Omental fat pad (tissue), 4 donors: ENCODE measurements around the gene ADGRG1. TPM values are rescaled to one million over a fixed set of nuclear protein-coding genes. Genes with fewer than 3 reads are reported as not detected.
A peak's percentile ranks its signal among the peaks of the same experiment; 100 is the strongest.

ENCODE experiments used
- ATAC-seq: fragments of 150-250 bp; one replicate; pipeline ENCODE4 v1.9.1; 2016; ENCODE audit warnings: mild to moderate bottlenecking, moderate library complexity; ENCODE audit not compliant: low FRiP score
- DNase-seq: peaks from one replicate; pipeline ENCODE4 v3.0.0-alpha.2; 2019; ENCODE audit warnings: low spot score
- total RNA-seq, 4 donors: library from RNA; depleted of rRNA; stranded (reverse); fragments of >200 nt; gene quantifications; one replicate each; pipeline ENCODE4 v1.1.0, GENCODE V29; 2016
- TF ChIP-seq, protein P1 (sequence below), 3 donors: fragments of 450-650 bp; IDR thresholded peaks; one replicate each; pipeline ENCODE4 v1.5.1; 2016 to 2017; ENCODE audit warnings: antibody characterized with exemption in 3 of 3, mild to moderate bottlenecking in 3 of 3, moderate library complexity in 2 of 3

Gene ADGRG1
- total RNA-seq, 4 donors from 2014 or later, result 15.3 to 99.1 (median 70.5) TPM

DNA sequence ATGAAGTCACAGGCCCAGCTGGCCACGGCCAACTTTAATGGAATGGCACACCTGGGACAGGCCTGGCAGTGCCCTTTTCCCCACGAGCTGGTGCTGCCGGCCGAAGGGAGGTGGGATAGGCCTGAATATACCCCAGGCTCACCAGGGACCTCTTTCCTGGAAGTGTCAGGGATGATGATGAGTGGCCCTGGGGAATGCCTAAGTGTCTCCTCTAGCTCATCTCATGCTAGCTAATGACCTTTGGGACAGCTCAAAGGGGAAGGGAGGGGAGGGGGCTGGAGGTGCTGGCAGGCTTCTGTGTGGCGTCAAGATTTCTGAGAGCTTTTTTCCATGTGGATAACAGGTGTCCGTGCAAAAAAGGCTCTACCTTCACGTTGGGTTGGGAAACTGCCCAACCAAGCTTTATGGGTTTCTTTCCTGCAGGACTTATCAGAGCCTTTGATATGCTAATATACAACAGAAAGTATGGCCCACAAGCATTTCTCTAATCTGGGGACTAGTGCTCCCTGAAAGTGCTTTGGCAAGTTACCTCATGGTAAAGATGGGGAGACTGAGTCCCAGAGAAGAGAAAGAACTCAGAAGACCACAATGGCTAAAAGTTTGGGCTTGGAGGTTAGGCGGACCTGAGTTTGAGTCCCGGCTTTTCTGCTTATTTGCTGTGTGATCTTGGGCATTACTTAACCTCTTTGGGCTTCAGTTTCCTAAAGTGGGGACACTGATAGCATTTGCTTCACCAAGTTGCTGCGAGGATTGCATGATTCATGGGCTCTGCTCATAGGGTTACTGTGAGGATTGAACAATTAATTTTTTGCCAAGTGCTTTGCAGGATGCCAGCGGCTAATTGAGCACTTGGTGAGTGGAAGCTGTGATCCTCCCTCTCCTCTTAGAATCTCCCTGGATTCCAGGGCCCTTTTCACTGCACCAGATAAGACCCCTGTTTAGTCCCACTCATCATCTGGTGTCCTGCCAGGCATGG lies 14.0 kb downstream of the ADGRG1 start:
- DNase-seq (no peak), ATAC-seq (peak; percentile 15)
- TF ChIP-seq, protein P1, sequence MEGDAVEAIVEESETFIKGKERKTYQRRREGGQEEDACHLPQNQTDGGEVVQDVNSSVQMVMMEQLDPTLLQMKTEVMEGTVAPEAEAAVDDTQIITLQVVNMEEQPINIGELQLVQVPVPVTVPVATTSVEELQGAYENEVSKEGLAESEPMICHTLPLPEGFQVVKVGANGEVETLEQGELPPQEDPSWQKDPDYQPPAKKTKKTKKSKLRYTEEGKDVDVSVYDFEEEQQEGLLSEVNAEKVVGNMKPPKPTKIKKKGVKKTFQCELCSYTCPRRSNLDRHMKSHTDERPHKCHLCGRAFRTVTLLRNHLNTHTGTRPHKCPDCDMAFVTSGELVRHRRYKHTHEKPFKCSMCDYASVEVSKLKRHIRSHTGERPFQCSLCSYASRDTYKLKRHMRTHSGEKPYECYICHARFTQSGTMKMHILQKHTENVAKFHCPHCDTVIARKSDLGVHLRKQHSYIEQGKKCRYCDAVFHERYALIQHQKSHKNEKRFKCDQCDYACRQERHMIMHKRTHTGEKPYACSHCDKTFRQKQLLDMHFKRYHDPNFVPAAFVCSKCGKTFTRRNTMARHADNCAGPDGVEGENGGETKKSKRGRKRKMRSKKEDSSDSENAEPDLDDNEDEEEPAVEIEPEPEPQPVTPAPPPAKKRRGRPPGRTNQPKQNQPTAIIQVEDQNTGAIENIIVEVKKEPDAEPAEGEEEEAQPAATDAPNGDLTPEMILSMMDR (IDR thresholded peaks at IDR 0.05), result no peak

DNA sequence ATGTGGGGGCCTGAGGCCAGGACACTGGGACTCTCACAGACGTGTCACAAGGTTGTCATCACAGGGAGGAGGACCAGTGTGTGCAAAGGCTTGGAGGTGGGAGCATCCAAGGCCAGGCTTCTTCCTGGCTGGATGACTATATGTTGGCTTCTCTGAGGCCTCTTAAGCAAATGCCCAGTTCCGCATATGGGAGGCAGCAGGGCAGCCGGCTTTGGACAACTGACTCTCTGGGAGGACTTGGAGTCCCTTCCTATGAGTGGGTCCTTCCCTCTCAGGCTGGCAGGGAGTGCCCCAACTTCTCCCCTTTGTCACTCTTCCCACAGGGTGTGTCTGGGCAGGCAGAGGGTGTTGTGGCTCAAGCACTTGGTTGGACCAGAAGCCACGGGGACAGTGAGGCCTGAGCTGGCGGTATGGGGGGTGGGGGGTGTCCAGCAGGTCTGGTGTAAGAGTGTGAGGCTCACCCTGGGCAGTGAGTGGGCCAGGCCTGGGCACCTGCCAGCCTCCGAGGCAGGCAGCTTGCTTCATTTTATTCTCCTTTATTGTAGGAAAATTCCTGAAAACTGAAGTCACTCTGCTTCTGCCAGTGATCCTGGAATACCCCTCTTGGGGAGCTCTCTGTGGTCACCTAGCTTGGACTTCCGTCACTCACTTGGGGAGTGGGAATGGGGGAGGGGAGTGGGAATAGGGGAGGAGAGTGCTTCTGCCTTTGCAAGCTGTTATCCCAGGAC lies 14.9 kb downstream of the ADGRG1 start:
- DNase-seq, result no peak
- peak; percentile 66 for ATAC-seq
- TF ChIP-seq, protein P1 (IDR thresholded peaks at IDR 0.05), result no peak

DNA sequence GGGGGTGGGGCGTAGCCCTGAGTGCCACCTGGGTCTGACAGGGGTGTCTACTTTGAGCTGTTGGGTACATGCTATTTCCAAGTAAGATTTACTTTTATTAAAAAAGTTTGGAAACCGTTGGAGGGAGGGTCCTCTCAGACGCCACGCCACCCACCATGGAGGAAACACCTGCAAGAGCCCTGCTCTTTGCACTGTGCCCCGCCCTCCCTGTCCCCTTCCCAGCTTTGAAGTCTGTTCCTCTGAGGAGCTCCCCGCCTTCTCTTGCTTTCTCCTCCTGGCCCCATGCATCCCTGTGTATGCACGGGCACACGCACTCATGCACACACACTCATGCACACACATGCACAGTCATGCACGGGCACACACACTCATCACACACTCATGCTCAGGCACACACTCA lies 15.5 kb downstream of the ADGRG1 start:
- ATAC-seq, result no peak
- TF ChIP-seq, protein P1 (IDR thresholded peaks at IDR 0.05), result no peak
- DNase-seq, result no peak

DNA sequence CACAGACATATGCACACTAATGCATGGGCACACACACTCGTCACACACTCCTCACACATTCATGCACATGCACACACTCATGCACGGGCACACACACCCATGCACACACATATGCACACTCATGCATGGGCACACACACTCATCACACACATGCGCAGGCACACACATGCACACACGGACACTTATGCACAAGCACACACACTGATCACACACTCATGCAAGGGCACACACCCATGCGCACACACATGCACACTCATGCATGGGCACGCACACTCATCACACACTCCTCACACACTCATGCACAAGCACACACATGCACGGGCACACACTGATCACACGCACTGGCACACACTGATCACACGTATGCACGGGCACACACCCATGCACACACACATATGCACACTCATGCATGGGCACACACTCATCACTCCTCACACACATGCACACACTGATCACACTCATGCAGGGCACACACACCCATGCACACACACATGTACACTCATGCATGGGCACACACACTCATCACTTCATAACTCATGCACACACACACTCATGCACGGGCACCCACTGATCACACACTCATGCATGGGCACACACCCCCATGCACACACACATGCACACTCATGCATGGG lies 16.1 kb downstream of the ADGRG1 start:
- DNase-seq (no peak), ATAC-seq (no peak)
- TF ChIP-seq, protein P1 (IDR thresholded peaks at IDR 0.05), result no peak

DNA sequence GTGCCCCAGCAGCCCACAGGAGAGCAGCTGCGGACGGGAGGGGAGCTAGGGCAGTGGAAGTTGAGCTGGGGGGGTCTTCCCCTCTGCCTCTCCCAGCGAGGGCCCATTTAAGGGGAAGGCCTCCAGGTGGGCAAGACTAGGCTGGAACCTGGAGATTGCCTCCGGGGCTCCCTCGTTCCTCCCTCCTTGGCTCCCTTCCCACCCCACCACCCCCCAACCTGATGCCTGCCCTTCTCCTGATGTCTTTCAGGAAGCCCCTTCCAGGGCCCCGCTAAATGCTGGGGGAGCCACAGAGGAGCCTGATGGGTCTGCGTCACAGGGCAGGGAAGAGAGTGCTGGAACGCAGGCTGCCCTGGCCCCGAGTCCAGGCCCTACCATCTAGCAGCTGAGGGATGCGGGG lies 16.7 kb downstream of the ADGRG1 start:
- DNase-seq (no peak), ATAC-seq (no peak)
- TF ChIP-seq, protein P1 (IDR thresholded peaks at IDR 0.05), result no peak

DNA sequence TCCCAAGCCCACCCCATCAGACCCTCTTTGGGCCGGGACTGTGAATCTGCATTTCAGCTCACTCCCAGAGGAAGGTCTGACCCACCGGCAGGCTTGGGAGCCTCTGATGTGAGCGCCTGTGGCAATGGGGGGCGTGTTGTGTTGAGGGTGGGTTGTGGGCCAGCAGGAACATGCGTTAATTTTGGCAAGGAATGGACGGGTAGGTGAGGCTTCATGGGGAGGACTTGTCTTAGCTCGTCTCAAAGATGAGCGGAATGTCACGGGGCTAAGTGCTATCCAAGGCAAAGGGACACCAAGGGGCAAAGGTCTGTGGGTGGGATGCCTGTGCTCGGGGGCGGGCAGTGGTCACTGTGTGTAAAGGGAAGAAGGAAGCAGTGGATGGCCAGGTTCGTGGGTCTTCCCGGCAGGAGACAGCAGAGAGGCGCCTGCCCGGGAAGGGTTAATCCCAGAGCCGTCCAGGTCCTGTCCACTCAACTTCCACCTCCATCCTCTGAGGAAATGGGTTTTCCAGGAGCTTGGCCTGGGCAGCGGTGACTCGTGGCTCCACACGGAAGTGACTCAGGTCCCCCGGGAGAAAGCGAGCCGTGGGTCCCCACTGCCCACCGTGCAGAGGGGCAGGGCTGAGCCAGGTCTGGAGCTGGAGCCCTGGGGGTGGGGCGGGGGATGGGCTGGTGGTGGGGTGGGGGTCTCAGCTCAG lies 17.4 kb downstream of the ADGRG1 start:
- ATAC-seq, result peak; percentile 7
- TF ChIP-seq, protein P1 (IDR thresholded peaks at IDR 0.05), result no peak
- no peak for DNase-seq
